SK-N-MC (cell line): Measurements from ENCODE around the gene PLA2G2F.
"Not testable (repeated sequence)": the region's sequence is repeated elsewhere in the genome, so short reads cannot be mapped to it uniquely, and the experiment has no call there.

Source experiments
- EZH2 ChIP-seq: fragments of 200-600 bp; sonication (generic); IDR thresholded peaks from one replicate; pipeline ENCODE4 v1.6.1; 2017; ENCODE audit warnings: antibody characterized with exemption
- POLR2AphosphoS5 ChIP-seq: IDR thresholded peaks from 2 replicates; pipeline ENCODE4 v1.6.1; 2012; ENCODE audit warnings: mild to moderate bottlenecking, low read depth, low read length, borderline replicate concordance

DNA sequence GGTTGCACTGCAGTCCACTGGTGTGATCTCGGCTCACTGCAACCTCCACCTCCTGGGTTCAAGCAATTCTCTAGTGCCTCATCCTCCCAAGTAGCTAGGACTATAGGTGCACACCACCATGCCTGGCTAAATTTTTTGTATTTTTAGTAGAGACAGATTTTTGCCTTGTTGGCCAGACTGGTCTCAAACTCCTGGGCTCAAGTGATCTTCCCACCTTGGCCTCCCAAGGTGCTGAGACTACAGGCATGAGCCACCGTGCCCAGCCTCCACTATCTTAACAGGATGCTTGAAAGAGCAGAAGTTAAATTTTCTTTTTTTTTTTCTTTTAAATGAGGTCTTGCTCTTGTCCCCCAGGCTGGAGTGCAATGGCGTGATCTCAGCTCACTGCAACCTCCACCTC lies 8.6 kb upstream of the PLA2G2F start:
- not testable (repeated sequence) for TF ChIP-seq POLR2AphosphoS5, EZH2
